NAMALWA (cell line): ENCODE data around the gene FURIN.
"Not testable (repeated sequence)": the region's sequence is repeated elsewhere in the genome, so short reads cannot be mapped to it uniquely, and the experiment has no call there.

Experiments used
- DNase-seq: peaks from one replicate; pipeline ENCODE4 v3.0.0-alpha.2; 2015; ENCODE audit warnings: low spot score

Gene FURIN

DNA sequence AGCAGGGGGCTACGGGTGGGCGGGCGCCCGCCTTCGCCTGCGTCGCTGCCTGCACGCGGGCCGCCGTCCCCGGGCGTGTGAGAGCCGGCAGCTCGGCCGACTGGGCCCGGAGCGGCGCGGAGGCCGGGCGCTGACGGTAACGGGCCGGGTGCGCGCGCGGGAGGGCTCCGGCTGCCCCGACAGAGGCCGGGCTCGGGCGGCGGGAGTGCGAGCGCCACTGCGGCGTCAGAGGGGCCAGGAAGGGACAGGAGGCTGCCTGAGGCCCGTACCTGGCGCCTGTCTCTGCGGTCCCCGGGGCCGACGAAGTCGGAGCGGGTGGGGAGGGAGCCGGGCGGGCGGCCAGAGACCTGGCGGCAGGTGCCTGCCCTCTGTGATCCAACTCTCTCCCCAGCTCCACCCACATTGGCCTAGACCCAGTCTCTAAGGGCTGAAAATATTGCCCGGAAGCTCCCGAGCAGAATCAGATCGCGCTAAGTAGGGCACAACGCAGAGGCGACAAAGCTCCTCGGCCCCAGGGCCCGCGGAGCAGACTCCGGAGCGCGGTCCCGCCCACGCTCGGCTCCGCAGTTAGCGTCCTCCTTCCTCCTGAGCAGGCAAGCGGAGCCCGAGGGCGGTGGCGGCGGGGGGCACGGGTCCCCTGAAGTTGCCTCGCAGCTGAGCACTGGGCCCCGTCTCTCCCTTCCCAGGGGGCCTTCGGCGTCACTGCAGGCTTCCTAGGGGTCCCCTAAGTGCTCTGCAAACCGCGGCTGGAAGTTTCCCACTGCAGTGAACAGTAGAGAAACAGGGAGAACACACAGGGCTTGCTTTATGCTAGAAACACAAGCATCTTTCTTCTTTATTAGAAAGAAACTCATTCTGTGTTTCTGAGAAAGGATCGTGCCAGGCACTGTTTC lies 34.7 kb downstream of the FURIN start, which contains the start of gene MAN2A2:
MAN2A2 (plus strand) TSS at position 463 of the 893 bp plus-strand sequence. CDS start 906 bp downstream, outside the sequence.
- DNase-seq, result peak; percentile 66

DNA sequence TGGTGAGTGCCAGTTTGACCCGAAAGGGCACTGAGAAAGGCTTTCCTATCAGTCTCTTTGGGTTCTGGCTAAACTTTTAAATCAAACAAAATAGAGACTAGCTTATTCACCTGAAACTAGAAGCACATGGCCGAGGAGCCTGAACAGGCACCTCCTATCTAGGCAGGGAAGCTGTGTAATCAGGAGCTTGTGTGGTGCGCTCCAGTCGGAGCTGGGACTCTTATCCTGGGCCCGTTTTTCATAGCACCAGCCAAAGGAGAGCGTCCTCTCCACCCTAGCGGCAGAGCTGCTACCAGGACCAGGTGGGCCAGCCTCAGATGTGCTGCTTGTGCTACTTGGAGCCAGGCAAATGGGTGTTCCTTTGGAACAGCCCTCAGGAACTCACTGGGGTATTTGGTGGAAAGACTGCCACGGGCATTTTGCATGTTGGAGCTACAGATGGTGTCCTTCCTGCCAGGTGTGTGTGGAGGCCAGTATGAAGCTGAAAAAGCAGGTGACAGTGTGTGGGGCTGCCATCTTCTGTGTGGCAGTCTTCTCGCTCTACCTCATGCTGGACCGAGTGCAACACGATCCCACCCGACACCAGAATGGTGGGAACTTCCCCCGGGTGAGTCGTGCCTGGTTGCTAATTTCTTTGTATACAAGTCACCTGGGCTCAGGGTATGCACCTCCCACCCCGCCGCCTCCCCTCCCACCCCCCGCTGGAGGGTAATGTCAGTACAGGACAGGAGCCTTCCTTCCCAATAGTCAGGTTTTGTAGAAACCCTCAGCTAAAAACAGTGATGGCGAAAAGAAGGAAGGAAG lies 35.5 kb downstream of the FURIN start:
- no peak for DNase-seq

DNA sequence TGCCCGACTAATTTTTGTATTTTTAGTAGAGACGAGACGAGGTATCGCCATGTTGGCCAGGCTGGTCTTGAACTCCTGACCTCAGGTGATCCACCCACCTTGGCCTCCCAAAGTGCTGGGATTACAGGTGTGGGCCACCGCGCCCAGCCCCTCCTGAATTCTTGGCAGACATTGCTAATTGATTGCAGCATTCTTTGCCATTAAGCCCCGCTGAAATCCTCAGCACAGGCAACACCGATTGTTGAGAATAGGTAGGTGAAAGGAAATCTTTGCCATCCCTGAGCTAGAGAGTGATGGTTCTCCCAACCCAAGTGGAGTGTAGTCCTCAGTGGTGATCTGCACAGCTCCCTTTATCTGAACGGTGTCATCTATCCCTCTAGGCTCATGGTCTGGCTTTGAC lies 36.4 kb downstream of the FURIN start:
- DNase-seq, result no peak

DNA sequence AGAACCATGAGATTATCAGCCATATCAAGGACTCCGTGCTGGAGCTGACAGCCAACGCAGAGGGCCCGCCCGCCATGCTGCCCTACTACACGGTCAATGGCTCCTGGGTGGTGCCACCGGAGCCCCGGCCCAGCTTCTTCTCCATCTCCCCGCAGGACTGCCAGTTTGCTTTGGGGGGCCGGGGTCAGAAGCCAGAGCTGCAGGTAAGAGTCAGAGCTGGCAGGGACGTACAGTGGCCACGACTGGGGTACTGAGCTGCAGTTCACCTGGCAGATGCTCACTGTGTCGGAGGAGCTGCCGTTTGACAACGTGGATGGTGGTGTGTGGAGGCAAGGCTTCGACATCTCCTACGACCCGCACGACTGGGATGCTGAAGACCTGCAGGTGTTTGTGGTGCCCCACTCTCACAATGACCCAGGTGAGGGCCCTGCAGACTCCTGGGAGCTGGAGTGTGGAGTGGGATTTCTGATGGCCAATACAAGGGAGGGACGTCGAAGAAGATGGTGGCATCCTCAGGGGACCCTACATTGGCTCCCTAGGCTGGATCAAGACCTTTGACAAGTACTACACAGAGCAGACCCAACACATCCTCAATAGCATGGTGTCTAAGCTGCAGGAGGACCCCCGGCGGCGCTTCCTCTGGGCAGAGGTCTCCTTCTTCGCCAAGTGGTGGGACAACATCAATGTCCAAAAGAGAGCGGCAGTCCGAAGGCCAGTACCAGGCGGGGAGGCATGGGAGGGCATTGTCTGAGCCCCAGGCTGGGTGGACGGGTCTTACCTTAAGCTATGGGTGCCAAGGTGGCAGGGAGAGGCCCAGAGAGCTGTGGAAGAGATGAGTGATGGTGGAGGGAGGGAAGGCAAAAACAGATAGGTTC lies 37.2 kb downstream of the FURIN start:
- no peak for DNase-seq

DNA sequence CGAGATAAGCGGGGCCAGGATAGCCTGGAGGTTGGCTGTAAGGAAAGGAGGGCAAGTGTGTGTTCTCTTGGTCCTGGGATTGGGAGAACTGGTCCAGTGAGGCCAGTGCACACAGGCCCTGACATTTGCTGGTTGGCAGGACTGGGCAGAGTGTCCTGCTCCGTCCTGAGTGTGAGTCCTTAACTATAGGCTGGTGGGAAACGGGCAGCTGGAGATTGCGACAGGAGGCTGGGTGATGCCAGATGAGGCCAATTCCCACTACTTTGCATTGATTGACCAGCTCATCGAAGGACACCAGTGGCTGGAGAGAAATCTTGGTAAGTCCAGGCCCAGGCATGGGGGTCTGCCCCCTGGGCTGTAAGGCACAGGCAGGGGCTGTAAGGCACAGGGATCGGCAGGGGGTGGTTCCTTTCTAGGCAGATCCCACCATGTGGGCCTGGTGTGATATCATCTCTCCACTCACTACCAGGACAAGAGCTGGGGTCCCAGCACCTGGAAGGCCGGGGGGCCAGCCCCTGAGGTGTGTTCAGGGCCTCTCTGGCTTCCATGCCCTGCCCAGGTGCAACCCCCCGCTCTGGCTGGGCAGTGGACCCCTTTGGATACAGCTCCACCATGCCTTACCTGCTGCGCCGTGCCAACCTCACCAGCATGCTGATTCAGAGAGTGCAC lies 37.9 kb downstream of the FURIN start:
- no peak for DNase-seq

DNA sequence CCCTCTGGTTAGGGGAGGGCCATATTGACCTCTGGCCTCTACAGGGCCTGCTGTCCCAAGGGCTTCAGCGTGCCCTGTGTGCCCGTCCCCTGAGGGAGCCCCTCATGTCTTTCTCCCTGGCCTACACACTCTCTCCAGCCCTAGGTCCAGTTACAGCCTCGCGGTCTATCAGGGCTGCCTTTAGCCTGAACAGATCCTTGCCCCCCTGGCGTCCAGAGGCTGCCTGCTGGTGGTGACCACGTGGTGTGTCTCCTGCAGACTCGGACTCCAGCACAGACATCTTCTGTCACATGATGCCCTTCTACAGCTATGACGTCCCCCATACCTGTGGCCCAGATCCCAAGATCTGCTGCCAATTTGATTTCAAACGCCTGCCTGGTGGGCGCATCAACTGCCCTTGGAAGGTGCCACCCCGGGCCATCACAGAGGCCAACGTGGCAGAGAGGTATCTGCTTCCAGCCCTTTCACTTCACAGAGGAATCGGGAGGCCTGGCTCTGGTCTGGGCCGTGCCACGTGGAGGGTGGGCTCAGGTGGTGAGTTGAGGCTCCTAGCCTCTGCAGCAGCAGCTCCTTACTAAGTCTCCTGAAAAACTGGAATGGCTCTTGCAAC lies 38.8 kb downstream of the FURIN start:
- no peak for DNase-seq

DNA sequence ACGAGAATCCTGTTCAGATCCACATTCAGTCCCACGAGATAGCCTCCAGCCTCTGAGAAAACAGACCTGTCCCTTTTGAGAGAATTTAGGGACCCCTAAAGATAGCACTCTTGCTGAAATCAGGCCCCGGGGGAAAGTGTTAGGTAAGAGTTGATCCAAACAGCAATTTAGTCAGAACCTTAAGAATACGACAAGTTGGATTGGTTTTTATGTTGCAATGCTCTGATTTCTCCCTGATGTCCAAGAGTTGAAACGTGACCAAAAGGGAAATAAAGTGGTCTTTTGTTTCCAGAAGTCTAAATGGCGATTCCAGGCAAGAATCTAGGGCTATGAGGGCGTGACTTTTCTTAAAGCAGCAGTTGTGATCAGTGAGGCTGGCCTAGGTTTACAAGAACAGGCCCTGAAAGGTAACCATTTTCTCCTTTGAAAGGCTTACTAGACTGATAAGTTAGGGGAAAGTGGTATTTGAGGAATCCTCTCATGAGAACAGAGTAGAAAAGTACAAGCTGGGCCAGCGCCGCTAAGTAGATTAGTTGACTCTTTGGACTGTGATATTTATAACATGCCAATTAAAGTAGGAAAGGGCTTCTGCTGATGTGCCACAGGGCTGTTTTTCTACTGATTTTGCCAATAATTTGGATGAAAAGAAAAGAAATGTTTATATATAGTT lies 39.6 kb downstream of the FURIN start:
- no peak for DNase-seq

DNA sequence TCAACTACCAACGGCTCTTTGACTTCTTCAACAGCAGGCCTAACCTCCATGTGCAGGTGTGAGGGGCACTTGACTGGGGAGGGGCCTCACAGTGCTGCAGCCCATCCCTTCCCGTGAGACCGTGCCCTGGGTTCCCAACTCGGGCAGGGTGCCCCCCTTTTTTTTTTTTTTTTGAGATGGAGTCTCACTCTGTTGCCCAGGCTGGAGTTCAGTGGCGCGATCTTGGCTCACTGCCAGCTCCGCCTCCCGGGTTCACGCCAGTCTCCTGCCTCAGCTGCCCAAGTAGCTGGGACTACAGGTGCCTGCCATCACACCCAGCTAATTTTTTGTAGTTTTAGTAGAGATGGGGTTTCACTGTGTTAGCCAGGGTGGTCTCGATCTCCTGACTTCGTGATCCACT lies 41.1 kb downstream of the FURIN start:
- not testable (repeated sequence) for DNase-seq

DNA sequence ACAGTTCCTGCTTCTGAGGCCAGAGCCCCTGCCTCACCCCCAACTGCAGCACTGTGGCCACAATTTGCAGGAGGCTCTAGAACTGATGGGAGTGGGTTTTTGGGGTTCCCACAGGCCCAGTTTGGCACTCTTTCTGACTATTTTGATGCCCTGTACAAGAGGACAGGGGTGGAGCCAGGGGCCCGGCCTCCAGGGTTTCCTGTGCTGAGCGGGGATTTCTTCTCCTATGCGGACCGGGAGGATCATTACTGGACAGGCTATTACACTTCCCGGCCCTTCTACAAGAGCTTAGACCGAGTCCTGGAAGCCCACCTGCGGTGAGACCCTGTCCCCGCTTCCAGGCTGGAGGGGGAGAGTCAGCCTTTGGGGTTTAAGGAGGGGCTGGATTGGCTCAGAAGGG lies 41.6 kb downstream of the FURIN start:
- no peak for DNase-seq

DNA sequence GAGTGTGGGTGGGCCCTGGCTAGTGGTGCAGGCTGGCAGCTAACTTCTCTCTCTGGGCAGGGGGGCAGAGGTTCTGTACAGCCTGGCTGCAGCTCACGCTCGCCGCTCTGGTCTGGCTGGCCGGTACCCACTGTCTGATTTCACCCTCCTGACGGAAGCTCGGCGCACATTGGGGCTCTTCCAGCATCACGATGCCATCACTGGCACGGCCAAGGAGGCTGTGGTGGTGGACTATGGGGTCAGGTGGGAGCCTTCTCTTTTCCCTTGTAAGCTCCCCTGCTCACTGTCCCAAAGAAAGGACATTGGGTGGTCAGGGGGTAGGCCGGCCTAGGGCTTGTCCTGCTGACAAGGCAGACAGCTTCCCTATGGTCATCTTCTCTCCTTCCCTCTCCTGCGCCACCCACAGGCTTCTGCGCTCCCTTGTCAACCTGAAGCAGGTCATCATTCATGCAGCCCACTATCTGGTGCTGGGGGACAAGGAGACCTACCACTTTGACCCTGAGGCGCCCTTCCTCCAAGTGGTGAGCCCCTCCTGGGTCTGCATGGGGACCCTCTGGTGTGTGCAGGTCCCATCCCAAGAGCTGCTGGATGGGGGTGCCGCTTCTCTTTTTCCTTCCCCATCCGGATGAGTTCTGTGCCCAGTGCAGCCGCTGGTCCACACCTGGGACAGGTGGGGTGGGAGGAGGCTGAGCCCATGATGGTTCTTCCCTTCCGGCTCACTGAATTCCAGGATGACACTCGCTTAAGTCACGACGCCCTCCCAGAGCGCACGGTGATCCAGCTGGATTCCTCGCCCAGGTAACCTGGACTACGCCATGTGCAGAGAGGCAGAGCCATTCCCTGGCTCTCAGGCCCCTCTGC lies 42.3 kb downstream of the FURIN start:
- no peak for DNase-seq

DNA sequence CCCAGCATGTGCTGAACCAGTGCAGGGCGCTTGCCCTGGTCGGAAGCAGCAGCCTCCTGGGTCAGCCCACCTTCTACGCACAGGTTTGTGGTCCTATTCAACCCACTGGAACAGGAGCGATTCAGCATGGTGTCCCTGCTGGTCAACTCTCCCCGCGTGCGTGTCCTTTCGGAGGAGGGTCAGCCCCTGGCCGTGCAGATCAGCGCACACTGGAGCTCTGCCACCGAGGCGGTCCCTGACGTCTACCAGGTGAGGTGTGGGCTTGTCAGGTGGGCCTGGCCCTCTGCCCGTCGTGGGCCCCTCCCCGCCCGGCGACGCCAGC lies 42.9 kb downstream of the FURIN start:
- DNase-seq, result no peak

DNA sequence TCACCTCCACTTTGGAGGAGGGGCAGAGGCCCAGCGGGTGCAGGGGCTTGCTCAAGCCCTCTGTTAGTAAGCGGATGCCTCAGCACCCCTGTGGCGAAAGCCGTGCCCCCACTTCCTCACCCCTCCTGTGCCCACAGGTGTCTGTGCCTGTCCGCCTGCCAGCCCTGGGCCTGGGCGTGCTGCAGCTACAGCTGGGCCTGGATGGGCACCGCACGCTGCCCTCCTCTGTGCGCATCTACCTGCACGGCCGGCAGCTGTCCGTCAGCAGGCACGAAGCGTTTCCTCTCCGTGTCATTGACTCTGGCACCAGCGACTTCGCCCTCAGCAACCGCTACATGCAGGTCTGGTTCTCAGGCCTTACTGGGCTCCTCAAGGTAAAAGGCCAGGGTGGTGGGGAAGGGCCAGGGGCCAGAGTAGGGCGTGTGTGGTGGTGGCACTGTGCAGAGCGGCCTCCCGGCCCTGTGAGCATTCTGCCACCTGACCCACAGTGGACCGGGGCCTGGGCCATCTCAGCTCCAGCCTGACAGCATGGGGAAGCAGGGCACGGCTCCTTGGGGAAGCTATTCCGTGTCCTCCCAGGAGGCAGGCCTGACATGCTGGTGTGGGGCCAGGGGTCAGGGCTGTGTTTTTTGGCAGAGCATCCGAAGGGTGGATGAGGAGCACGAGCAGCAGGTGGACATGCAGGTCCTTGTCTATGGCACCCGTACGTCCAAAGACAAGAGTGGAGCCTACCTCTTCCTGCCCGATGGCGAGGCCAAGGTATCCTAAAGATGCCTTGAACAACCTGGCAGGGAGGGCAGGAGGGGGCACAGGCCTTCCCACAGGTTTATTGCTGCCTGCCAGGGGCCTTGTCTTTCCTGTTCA lies 43.8 kb downstream of the FURIN start:
- DNase-seq, result no peak

DNA sequence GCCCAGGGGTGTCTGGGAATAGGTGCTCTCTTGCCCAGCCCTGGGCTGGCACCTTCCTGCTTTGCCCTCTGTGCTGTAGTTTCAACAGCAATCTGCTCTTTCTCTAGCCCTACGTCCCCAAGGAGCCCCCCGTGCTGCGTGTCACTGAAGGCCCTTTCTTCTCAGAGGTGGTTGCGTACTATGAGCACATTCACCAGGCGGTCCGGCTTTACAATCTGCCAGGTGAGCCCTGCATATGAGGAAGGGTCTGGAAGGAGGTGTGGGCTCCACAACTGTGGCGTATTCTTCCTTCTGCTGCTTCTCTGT lies 44.3 kb downstream of the FURIN start:
- no peak for DNase-seq

DNA sequence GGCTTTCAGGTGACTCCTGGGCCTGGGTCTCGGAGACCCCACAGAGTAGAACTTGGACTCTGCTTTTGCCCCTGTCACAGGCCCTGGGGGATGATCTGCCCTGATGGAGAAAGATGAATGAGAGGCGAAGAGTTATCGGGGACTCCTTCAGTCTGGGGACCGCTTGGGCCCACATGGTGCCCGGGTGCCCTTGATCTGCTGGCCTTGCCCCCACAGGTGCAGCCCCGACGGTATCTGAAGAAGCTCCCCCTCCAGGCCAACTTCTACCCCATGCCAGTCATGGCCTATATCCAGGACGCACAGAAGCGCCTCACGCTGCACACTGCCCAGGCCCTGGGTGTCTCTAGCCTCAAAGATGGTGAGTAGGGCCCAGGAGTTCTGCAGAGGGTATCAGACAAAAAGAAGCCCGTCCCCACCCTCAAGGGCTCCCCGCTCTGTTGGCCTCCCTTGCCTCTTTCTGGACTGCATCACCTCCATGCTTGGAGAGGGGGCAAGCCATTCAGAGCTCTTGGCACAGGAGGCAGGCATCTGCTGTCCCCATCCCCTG lies 45.1 kb downstream of the FURIN start:
- DNase-seq, result no peak

DNA sequence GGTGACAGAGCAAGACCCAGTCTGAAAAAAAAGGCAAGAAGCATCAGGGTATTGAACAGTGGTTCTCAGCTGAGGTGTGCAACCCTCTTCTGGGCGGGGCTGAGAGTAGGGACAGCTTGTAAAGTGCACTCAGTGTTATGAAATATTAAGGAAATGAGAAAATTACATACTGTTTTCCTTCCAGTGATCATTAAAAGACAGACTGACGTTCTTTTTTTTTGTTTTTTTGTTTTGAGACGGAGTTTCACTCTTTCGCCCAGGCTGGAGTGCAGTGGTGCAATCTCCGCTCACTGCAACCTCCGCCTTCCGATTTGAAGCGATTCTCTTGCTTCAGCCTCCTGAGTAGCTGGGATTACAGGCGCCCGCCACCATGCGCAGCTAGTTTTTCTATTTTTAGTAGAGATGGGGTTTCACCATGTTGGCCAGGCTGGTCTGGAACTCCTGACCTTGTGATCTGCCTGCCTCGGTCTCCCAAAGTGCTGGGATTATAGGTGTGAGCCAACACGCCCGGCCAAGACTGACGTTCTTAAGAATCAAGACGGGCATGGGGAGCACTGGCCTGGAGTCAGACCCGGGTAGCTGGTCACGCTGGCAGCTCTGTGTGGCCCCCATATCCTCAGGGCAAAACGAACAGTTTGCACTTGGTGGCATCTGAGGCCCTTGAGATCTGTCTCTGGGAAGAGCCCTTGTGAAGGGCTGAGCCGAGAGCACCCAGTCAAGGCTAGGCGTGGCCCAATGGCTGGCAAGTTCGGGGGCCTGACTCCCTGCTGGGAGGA lies 46.1 kb downstream of the FURIN start:
- no peak for DNase-seq

DNA sequence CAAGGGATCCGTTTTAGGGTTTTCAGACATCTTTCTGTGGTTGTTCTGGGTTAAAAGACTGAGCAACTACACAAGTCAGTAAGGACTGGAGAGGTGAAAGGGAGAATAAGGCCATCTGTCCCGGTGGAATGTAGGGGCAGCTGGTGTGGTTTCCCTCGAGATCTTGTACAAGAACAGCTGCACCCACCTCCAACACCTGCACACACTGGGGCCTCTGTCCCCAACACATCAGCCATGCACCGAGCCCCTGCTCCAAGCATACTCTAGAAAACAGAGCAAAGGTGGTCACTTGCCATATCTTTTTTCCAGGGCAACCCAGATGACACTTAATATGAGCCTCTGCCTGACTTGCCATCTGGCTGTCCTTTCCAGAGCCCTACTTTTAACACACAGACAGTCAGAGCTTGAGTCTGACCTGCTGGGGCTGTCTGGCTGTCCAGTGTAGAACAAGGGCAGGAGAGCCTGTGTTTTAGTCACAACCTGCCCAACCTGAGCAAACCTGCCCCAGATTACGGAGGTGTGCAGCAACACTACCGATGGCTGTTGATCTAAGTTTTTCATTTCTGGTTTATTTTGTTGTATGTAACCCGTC lies 46.9 kb downstream of the FURIN start:
- peak; percentile 49 for DNase-seq

DNA sequence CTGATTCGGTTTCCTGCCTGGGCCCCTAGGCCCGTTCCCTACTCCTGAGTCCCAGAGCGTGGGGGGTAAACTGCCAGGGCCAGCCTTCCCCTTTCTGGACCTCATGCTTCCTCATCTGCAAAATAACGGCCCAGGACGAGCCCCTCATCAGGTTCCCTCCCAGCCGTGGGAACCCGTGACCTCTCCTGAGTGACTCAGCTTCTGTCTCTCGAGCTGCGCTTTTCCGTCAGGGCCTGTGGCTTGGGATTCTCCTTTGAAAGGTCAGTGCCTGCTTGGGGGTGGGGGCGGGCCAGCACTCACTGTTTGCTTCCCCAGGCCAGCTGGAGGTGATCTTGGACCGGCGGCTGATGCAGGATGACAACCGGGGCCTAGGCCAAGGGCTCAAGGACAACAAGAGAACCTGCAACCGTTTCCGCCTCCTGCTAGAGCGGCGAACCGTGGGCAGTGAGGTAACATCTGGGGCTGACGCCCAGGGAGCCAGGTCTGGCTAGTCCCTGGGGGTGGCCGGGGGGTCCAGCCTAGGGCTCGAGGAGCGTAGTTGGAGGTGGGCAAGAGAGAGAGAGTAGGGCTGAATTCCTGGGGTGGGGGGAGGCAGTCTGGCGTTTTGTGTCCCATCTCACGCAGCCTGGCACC lies 47.5 kb downstream of the FURIN start:
- no peak for DNase-seq
